Neural crest cell (in vitro differentiated cells): ENCODE results near the gene SCNN1A. TPM values are rescaled to one million over a fixed set of nuclear protein-coding genes. Genes with fewer than 3 reads are reported as not detected.

ENCODE experiments used
- DNase-seq: peaks from one replicate; pipeline ENCODE4 v3.0.0; 2021; ENCODE audit warnings: low read depth, mixed read lengths, low spot score
- H3K27ac Mint-ChIP-seq: one replicate; pipeline ENCODE4 v1.8.0; 2021; ENCODE audit warnings: mild to moderate bottlenecking, mixed read lengths; ENCODE audit not compliant: unreplicated experiment
- H3K27me3 Mint-ChIP-seq: 2 replicates; pipeline ENCODE4 v1.8.0; 2021; ENCODE audit warnings: low read depth, mild to moderate bottlenecking, mixed read lengths
- H3K36me3 Mint-ChIP-seq: 2 replicates; pipeline ENCODE4 v1.8.0; 2021; ENCODE audit warnings: low read depth, mild to moderate bottlenecking, mixed read lengths
- H3K4me1 Mint-ChIP-seq: 2 replicates; pipeline ENCODE4 v1.8.0; 2021; ENCODE audit warnings: mixed read lengths
- H3K4me3 Mint-ChIP-seq: one replicate; pipeline ENCODE4 v1.8.0; 2021; ENCODE audit warnings: mild to moderate bottlenecking, mixed read lengths
- H3K9me3 Mint-ChIP-seq: 2 replicates; pipeline ENCODE4 v1.8.0; 2021; ENCODE audit warnings: mixed read lengths
- CTCF ChIP-seq: fragments of 200-600 bp; sonication (generic); conservative IDR thresholded peaks from 2 replicates; pipeline ENCODE4 v1.5.0; 2021; ENCODE audit warnings: antibody characterized with exemption, mild to moderate bottlenecking
- total RNA-seq: library from RNA; stranded (reverse); gene quantifications from 2 replicates; pipeline ENCODE4 v1.2.1, GENCODE V29; 2021

SCNN1A gene
- total RNA-seq, 1 donor from 2014 or later, result not detected

GRCh38 chr12:6355491-6356373, 19.6 kb downstream of the SCNN1A start:
- Mint-ChIP-seq H3K4me1 (no peaks in the 10 kb centered on the region), H3K27ac (peak overlapping the region; percentile 78), H3K36me3 (no peaks in the 10 kb centered on the region), H3K4me3 (no peak overlapping the region), H3K27me3 (no peaks in the 10 kb centered on the region), H3K9me3 (no peaks in the 10 kb centered on the region)
- TF ChIP-seq CTCF, result no peak
- no peak for DNase-seq

GRCh38 chr12:6354495-6355393, 20.6 kb downstream of the SCNN1A start:
- DNase-seq, result no peak
- H3K27ac Mint-ChIP-seq, result no peak overlapping the region
- H3K36me3 Mint-ChIP-seq, result no peaks in the 10 kb centered on the region
- H3K9me3 Mint-ChIP-seq, result no peaks in the 10 kb centered on the region
- no peak for TF ChIP-seq CTCF
- H3K4me1 Mint-ChIP-seq, result no peaks in the 10 kb centered on the region
- no peaks in the 10 kb centered on the region for H3K27me3 Mint-ChIP-seq
- H3K4me3 Mint-ChIP-seq, result no peak overlapping the region

- H3K27me3 Mint-ChIP-seq, result no peaks in the 10 kb centered on the region
- H3K9me3 Mint-ChIP-seq, result no peaks in the 10 kb centered on the region
- H3K4me3 Mint-ChIP-seq, result no peak overlapping the region
- H3K36me3 Mint-ChIP-seq, result no peaks in the 10 kb centered on the region
- no peaks in the 10 kb centered on the region for H3K4me1 Mint-ChIP-seq
- no peak overlapping the region for H3K27ac Mint-ChIP-seq
- no peak for DNase-seq
- TF ChIP-seq CTCF, result no peak
Observed at GRCh38 chr12:6352193-6353173, 22.9 kb downstream of the SCNN1A start.

DNA sequence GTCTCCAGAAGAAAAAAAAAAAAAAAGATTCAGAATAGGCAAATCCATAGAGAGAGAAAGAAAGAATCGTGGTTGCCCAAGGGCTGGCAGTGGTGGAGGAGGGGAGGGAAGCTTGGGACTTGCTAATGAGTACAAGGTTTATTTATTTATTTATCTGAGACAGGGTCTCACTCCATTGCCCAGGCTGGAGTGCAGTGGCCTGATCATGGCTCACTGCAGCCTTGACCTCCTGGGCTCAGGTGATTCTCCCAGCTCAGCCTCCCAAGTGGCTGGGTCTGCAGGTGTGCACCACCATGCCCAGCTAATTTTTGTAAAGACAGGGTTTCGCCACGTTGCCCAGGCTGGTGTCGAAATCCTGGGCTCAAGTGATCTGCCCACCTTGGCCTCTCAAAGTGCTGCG, 23.7 kb downstream of the SCNN1A start:
- H3K36me3 Mint-ChIP-seq, result no peaks in the 10 kb centered on the region
- no peak for TF ChIP-seq CTCF

More for the DNA sequence above, 23.7 kb downstream of the SCNN1A start:
- no peak overlapping the region for H3K4me3 Mint-ChIP-seq
- H3K27ac Mint-ChIP-seq, result no peak overlapping the region
- H3K4me1 Mint-ChIP-seq, result no peaks in the 10 kb centered on the region
- H3K9me3 Mint-ChIP-seq, result no peaks in the 10 kb centered on the region
- H3K27me3 Mint-ChIP-seq, result no peaks in the 10 kb centered on the region
- no peak for DNase-seq
